MCF 10A (cell line): ENCODE data around the gene ACSL3. TPM values are rescaled to one million over a fixed set of nuclear protein-coding genes. Genes with fewer than 3 reads are reported as not detected.
"Not testable (repeated sequence)": the region's sequence is repeated elsewhere in the genome, so short reads cannot be mapped to it uniquely, and the experiment has no call there.

Experiments
- BruUV-seq: library from RNA; stranded (reverse); fragments of 400-500 nt; replicated peaks from 2 replicates; lab custom pipeline; 2021; lab: Mats Ljungman, UMichigan
- CTCF ChIA-PET: fragments of 300-600 bp; sonication (Branson Sonifier 250); formaldehyde crosslinking; extraction: SDS; loops from one replicate; lab custom pipeline; 2021; ENCODE audit warnings: antibody characterized with exemption, inconsistent platforms; lab: Yijun Ruan, JAX
- POLR2A ChIA-PET: fragments of 300-600, 350-650 bp; sonication (Branson Sonifier 250); formaldehyde crosslinking; extraction: SDS; loops from one replicate; lab custom pipeline; 2020; ENCODE audit warnings: antibody characterized with exemption, inconsistent platforms; lab: Yijun Ruan, JAX
- DNase-seq: peaks from one replicate; pipeline ENCODE4 v3.0.0-alpha.2; 2018; ENCODE audit not compliant: unreplicated experiment
- H3K27ac Mint-ChIP-seq: one replicate; pipeline ENCODE4 v1.8.0; 2022; ENCODE audit warnings: mild to moderate bottlenecking, low read depth, mixed read lengths; ENCODE audit not compliant: unreplicated experiment
- H3K27me3 Mint-ChIP-seq: one replicate; pipeline ENCODE4 v1.8.0; 2022; ENCODE audit warnings: mixed read lengths; ENCODE audit not compliant: insufficient read depth, unreplicated experiment
- H3K36me3 Mint-ChIP-seq: one replicate; pipeline ENCODE4 v1.8.0; 2022; ENCODE audit warnings: mild to moderate bottlenecking, moderate library complexity, mixed read lengths; ENCODE audit not compliant: insufficient read depth, unreplicated experiment
- H3K4me1 Mint-ChIP-seq: one replicate; pipeline ENCODE4 v1.8.0; 2022; ENCODE audit warnings: mixed read lengths; ENCODE audit not compliant: insufficient read depth, unreplicated experiment
- H3K4me3 Mint-ChIP-seq: one replicate; pipeline ENCODE4 v1.8.0; 2022; ENCODE audit warnings: mild to moderate bottlenecking, moderate library complexity, mixed read lengths; ENCODE audit not compliant: unreplicated experiment
- H3K9me3 Mint-ChIP-seq: one replicate; pipeline ENCODE4 v1.8.0; 2022; ENCODE audit warnings: mixed read lengths; ENCODE audit not compliant: unreplicated experiment
- intact Hi-C: fragments of 100-400 bp; cut with micrococcal nuclease; formaldehyde crosslinking; loops from 2 replicates; pipeline ENCODE4 v1.14.1; 2022
- total RNA-seq: library from RNA; stranded (reverse); gene quantifications from 2 replicates; pipeline ENCODE4 v1.2.3, GENCODE V29; 2022
- TF ChIP-seq, protein P1 (sequence below): fragments of 200-600 bp; IDR thresholded peaks from one replicate; pipeline ENCODE4 v1.8.0; 2022; ENCODE audit warnings: antibody characterized with exemption, mild to moderate bottlenecking; ENCODE audit not compliant: unreplicated experiment

The ACSL3 gene
- total RNA-seq, 1 experiment from 2014 or later = 183 TPM

DNA sequence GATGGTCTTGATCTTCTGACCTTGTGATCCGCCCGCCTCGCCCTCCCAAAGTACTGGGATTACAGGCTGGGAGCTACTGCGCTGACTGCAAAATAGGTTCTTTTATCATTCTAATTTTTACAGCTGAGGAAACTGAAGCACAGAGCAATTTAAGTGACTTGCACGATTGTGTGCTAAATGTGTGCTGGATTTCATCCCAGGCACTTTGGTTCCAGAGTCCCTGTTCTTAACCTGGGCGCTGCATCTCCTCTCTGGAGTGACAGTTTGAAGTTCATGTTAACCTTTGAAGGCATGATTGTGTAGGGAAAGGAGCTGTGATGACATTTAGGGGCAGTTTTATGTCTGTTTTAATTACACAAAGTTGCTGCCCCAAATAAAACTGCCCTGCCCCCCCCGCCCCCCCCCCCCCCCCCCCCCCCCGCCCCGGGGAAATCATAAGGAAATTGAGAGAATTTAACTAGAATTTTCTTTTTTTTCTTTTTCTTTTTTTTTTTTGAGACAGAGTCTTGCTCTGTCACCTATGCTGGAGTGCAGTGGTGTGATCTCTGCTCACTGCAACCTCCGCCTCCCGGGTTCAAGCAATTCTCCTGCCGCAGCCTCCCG lies 5.6 kb downstream of the ACSL3 start:
- H3K27me3 Mint-ChIP-seq = no peaks in the 10 kb centered on the region
- DNase-seq = no peak
- intact Hi-C loops = no loop called here
- H3K9me3 Mint-ChIP-seq = no peaks in the 10 kb centered on the region
- ChIA-PET POLR2A (interaction anchor here (0.7 to 11.5 kb wide), 6 partner anchors 15 to 37 kb away, joined by 3 to 240 read pairs (median 39); no protein-coding TSS in a partner anchor), CTCF (interaction anchor here (0.6 to 1.3 kb wide), 3 partner anchors 23 to 169 kb away, joined by 3 to 4 read pairs (median 4); no protein-coding TSS in a partner anchor)
- no peak overlapping the region for H3K27ac Mint-ChIP-seq
- H3K4me3 Mint-ChIP-seq = no peak overlapping the region
- peaks cover 10% of the 10 kb centered on the region for H3K36me3 Mint-ChIP-seq
- BruUV-seq = no TSS peak
- TF ChIP-seq, protein P1, sequence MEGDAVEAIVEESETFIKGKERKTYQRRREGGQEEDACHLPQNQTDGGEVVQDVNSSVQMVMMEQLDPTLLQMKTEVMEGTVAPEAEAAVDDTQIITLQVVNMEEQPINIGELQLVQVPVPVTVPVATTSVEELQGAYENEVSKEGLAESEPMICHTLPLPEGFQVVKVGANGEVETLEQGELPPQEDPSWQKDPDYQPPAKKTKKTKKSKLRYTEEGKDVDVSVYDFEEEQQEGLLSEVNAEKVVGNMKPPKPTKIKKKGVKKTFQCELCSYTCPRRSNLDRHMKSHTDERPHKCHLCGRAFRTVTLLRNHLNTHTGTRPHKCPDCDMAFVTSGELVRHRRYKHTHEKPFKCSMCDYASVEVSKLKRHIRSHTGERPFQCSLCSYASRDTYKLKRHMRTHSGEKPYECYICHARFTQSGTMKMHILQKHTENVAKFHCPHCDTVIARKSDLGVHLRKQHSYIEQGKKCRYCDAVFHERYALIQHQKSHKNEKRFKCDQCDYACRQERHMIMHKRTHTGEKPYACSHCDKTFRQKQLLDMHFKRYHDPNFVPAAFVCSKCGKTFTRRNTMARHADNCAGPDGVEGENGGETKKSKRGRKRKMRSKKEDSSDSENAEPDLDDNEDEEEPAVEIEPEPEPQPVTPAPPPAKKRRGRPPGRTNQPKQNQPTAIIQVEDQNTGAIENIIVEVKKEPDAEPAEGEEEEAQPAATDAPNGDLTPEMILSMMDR = no peak
- peaks cover 14% of the 10 kb centered on the region for H3K4me1 Mint-ChIP-seq

DNA sequence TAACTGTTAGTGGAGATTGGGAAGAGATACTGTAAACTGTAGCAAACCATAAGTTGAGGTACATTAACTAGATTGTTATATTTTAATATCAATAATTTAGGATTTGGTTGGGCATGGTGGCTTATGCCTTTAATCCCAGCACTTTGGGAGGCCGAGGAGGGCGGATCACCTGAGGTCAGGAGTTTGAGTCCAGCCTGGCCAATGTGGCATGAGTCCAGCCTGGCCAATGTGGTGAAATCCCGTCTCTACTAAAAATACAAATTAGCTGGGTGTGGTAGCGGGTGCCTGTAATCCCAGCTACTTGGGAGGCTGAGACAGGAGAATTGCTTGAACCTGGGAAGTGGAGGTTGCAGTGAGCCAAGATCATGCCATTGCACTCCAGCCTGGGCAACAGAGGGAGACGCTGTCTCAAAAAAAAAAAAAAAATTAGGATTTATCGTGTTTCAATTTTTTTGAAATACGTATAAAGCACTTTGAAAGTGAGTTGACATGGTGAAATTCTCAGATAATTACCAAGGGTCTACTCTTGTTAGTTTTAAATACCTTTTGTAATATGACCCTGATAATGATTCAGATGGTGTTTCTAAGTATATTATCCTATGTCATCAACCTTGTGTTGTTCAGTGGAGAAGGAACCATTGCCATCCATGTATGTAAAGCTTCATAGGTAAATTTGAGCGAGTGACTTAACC lies 7.9 kb downstream of the ACSL3 start:
- intact Hi-C loops, H3K9me3 Mint-ChIP-seq, BruUV-seq, H3K27ac Mint-ChIP-seq, DNase-seq, H3K4me3 Mint-ChIP-seq, H3K27me3 Mint-ChIP-seq, H3K36me3 Mint-ChIP-seq: not testable (repeated sequence)
- ChIA-PET POLR2A (interaction anchor here (1.0 to 11.5 kb wide), 2 partner anchors 9 to 12 kb away, joined by 4 to 240 read pairs; no protein-coding TSS in a partner anchor), CTCF (interaction anchor here (0.6 kb wide), 2 partner anchors 21 to 1031 kb away, joined by 3 to 4 read pairs; no protein-coding TSS in a partner anchor)
- H3K4me1 Mint-ChIP-seq = peaks cover 14% of the 10 kb centered on the region

DNA sequence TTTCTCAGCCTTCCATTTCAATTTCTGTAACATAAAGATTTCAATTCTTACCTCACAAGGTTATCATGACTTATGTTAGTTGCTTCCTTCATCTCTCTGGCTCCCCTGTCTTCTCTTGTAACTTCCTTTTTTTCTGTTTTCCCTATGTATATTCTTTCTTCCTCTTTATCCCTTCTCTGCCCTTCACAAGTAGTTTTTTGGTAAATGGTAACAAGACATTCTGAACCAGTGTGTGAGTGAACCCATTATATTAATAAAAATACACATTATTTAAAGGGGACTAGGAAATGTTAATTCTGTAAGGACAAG lies 8.4 kb downstream of the ACSL3 start:
- H3K9me3 Mint-ChIP-seq = no peaks in the 10 kb centered on the region
- intact Hi-C loops = no loop called here
- no peak overlapping the region for H3K27ac Mint-ChIP-seq
- no peak for DNase-seq
- POLR2A ChIA-PET = interaction anchor here (1.4 to 11.5 kb wide), 2 partner anchors 12 to 23 kb away, joined by 3 to 240 read pairs; no protein-coding TSS in a partner anchor
- H3K36me3 Mint-ChIP-seq = peaks cover 10% of the 10 kb centered on the region
- BruUV-seq = no TSS peak
- CTCF ChIA-PET = interaction anchor here (0.6 kb wide), 2 partner anchors 21 to 1030 kb away, joined by 3 to 4 read pairs; no protein-coding TSS in a partner anchor
- H3K4me3 Mint-ChIP-seq = no peak overlapping the region
- TF ChIP-seq, protein P1 = no peak
- H3K4me1 Mint-ChIP-seq = peaks cover 14% of the 10 kb centered on the region
- no peaks in the 10 kb centered on the region for H3K27me3 Mint-ChIP-seq

DNA sequence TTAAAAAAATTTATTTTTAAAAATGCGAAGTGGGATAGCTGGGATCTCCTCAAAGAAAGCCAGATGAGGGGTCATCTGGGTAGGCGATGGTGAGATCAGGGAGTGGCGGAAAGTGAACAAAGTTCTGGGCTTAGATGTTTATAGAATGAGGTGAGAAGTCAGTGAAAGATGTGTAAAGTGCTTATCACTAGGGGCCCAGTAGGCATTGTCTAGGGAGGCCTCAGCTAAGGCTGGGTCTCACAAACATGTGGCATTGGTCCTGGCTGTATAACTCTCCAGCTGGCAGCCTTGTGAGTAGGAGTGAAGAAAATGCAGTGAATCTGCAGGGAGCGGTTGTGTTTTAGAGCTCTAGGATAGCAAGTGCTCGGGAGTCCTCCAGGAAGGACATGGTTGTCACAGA lies 10.5 kb downstream of the ACSL3 start:
- ChIA-PET CTCF (no interaction called here), POLR2A (interaction anchor here (1.0 to 3.5 kb wide), 3 partner anchors 8 to 11 kb away, joined by 3 to 20 read pairs (median 5); no protein-coding TSS in a partner anchor)
- Mint-ChIP-seq H3K4me1 (peaks cover 10% of the 10 kb centered on the region), H3K36me3 (peaks cover 7% of the 10 kb centered on the region), H3K27me3 (no peaks in the 10 kb centered on the region), H3K4me3 (no peak overlapping the region), H3K27ac (no peak overlapping the region), H3K9me3 (no peaks in the 10 kb centered on the region)
- no TSS peak for BruUV-seq
- DNase-seq = no peak
- TF ChIP-seq, protein P1 = no peak
- intact Hi-C loops = no loop called here
